SU-DHL-6 (cell line): ENCODE measurements around the gene NRN1L.

Experiments used
- EZH2phosphoT487 ChIP-seq: fragments of 200-600 bp; sonication (generic), shearing (Covaris generic); conservative IDR thresholded peaks from 2 replicates; pipeline ENCODE4 v1.6.1; 2018; ENCODE audit warnings: mild to moderate bottlenecking, antibody characterized with exemption, low read length, moderate library complexity, mixed read lengths
- TF ChIP-seq, protein P1 (sequence below): fragments of 200-600 bp; sonication (generic); IDR thresholded peaks from one replicate; pipeline ENCODE4 v1.5.1; 2017; ENCODE audit warnings: antibody characterized with exemption, mild to moderate bottlenecking, low read length, moderate library complexity; ENCODE audit not compliant: insufficient read depth, poor library complexity, severe bottlenecking

DNA sequence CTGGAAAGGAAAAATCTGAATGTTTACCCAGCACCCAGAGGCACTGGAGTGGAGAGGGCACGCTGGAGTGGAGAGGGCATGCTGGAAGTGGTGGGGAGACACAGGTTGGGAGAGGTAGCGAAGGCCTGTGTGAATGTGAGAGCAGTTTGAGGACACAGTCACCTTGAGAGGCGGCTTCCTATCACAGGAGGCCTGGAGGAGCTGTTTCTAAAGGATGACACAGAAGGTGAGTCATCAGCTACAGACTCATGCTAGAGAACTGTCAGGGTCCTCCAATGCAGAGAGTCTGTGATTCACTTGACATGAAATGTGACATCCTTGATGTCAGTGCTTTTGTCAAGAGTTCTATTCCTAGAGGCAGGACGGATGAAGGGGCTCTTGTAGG, 33.2 kb downstream of the NRN1L start:
- TF ChIP-seq, protein P1, sequence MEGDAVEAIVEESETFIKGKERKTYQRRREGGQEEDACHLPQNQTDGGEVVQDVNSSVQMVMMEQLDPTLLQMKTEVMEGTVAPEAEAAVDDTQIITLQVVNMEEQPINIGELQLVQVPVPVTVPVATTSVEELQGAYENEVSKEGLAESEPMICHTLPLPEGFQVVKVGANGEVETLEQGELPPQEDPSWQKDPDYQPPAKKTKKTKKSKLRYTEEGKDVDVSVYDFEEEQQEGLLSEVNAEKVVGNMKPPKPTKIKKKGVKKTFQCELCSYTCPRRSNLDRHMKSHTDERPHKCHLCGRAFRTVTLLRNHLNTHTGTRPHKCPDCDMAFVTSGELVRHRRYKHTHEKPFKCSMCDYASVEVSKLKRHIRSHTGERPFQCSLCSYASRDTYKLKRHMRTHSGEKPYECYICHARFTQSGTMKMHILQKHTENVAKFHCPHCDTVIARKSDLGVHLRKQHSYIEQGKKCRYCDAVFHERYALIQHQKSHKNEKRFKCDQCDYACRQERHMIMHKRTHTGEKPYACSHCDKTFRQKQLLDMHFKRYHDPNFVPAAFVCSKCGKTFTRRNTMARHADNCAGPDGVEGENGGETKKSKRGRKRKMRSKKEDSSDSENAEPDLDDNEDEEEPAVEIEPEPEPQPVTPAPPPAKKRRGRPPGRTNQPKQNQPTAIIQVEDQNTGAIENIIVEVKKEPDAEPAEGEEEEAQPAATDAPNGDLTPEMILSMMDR, result no peak
- no peak for TF ChIP-seq EZH2phosphoT487
